IPS DF 4.7 (cell line): ENCODE results near the gene SPATA17.
"Not testable (repeated sequence)": the region's sequence is repeated elsewhere in the genome, so short reads cannot be mapped to it uniquely, and the experiment has no call there.

ENCODE experiments used
- DNase-seq: peaks from one replicate; pipeline ENCODE4 v3.0.0-alpha.2; 2013; ENCODE audit warnings: low spot score; ENCODE audit errors: extremely low read depth

The SPATA17 gene

GRCh38 chr1:217630711-217631591, at the start of gene SPATA17, which contains the start of gene GPATCH2:
Gene SPATA17 (plus strand): TSS chr1:217631344. CDS start chr1:217631379, 35 bp downstream.
Gene GPATCH2 (minus strand): TSS chr1:217631090. CDS start chr1:217630971, 119 bp downstream.
- DNase-seq: peak; percentile 53

- DNase-seq: not testable (repeated sequence)
These were observed 46.8 kb upstream of the SPATA17 start for GRCh38 chr1:217584286-217584811.

GRCh38 chr1:217585577-217585976, 45.6 kb upstream of the SPATA17 start:
- DNase-seq: no peak

GRCh38 chr1:217586586-217586985, 44.6 kb upstream of the SPATA17 start:
- no peak for DNase-seq

- no peak for DNase-seq
These were observed 40.5 kb upstream of the SPATA17 start for GRCh38 chr1:217590598-217590997.

- DNase-seq: no peak
These were observed 32.0 kb upstream of the SPATA17 start for GRCh38 chr1:217599154-217599553.

GRCh38 chr1:217602380-217602779, 28.8 kb upstream of the SPATA17 start:
- DNase-seq: no peak

GRCh38 chr1:217605390-217605789, 25.8 kb upstream of the SPATA17 start:
- DNase-seq: no peak

GRCh38 chr1:217614200-217614712, 16.9 kb upstream of the SPATA17 start:
- no peak for DNase-seq

- DNase-seq: no peak
These were observed 14.0 kb upstream of the SPATA17 start for GRCh38 chr1:217617126-217617525.

GRCh38 chr1:217620814-217621213, 10.3 kb upstream of the SPATA17 start:
- no peak for DNase-seq

GRCh38 chr1:217622042-217622441, 9.1 kb upstream of the SPATA17 start:
- DNase-seq: no peak

- no peak for DNase-seq
These were observed 4.8 kb upstream of the SPATA17 start for GRCh38 chr1:217626321-217626720.

GRCh38 chr1:217627431-217627830, 3.7 kb upstream of the SPATA17 start:
- no peak for DNase-seq

GRCh38 chr1:217642455-217642854, 11.3 kb downstream of the SPATA17 start:
- no peak for DNase-seq

- DNase-seq: no peak
These were observed 16.6 kb downstream of the SPATA17 start for GRCh38 chr1:217647791-217648190.

- DNase-seq: no peak
These were observed 19.5 kb downstream of the SPATA17 start for GRCh38 chr1:217650674-217651073.

GRCh38 chr1:217660353-217661062, 29.4 kb downstream of the SPATA17 start:
- DNase-seq: peak; percentile 1

GRCh38 chr1:217661407-217661806, 30.3 kb downstream of the SPATA17 start:
- DNase-seq: no peak

GRCh38 chr1:217668351-217668940, 37.3 kb downstream of the SPATA17 start:
- no peak for DNase-seq

GRCh38 chr1:217673387-217673786, 42.2 kb downstream of the SPATA17 start:
- DNase-seq: no peak
